Activated T-cell treated with anti-CD3 and anti-CD28 coated beads for 48 hours (primary cell): ENCODE results near the gene ADAM15.
A peak's percentile ranks its signal among the peaks of the same experiment; 100 is the strongest.

ENCODE experiments used
- DNase-seq: peaks from one replicate; pipeline ENCODE4 v3.0.0-alpha.2; 2020; ENCODE audit warnings: low read depth

ADAM15 gene

GRCh38 chr1:155011437-155012025 lies 39.6 kb upstream of the ADAM15 start:
- no peak for DNase-seq

- no peak for DNase-seq
Observed at GRCh38 chr1:155012026-155012546, 39.0 kb upstream of the ADAM15 start.

DNA sequence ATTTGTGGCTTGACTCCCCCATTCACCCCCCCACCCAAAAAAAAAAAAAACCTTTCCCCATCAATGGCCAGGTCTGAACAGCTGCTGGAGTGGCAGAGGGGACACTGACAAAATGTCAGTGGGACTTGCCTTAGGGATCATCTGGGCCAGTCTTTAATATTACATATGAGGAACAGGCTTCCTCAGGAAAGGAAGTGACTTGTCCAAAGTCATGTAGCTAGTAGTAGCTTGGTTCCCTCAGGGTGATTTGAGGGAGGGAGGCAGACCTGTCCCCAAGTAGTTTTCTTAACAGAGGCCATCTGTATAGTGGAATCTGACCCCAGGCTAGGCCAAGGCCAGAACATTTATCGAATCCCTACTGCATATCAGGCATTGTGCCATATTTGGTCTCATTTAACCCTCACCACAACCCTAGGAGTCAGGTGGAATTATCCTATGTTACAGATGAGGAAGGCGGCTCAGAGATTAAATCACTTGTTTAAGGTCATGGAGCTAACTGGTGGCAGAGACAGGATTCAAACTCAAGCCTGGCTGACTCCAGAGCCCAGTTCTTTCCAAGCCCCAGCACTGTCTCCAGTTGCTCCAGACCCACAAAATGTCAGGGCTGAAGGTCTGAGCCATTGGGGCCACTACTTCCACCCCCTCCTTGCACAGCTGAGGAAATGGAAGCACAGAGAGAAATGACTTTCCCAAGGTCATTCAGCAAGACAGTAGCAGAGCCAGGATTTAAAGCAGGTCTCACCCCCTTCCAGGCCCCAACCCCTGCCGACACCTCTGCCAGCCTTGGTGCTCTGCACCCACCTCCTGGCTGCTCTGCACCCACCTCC lies 38.1 kb upstream of the ADAM15 start:
- no peak for DNase-seq

- no peak for DNase-seq
Observed at GRCh38 chr1:155013632-155014031, 37.5 kb upstream of the ADAM15 start.

GRCh38 chr1:155014709-155015508 lies 36.2 kb upstream of the ADAM15 start:
- DNase-seq: no peak

- DNase-seq: no peak
Observed at GRCh38 chr1:155015527-155016230, 35.4 kb upstream of the ADAM15 start.

DNA sequence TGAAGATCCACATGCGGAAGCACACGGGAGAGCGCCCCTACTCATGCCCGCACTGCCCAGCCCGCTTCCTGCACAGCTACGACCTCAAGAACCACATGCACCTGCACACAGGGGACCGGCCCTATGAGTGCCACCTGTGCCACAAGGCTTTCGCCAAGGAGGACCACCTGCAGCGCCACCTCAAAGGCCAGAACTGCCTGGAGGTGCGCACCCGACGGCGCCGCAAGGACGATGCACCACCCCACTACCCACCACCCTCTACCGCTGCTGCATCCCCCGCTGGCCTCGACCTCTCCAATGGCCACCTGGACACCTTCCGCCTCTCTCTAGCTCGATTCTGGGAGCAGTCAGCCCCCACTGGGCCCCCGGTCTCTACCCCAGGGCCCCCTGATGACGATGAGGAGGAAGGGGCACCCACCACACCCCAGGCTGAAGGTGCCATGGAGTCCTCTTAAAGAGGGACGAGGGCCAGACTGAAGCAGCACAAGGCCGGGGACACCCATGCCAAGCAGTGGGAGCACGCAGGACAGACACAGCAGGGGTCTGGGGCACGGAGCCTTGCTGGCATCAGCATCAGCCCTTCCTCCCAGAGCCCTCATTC lies 34.8 kb upstream of the ADAM15 start:
- no peak for DNase-seq

DNA sequence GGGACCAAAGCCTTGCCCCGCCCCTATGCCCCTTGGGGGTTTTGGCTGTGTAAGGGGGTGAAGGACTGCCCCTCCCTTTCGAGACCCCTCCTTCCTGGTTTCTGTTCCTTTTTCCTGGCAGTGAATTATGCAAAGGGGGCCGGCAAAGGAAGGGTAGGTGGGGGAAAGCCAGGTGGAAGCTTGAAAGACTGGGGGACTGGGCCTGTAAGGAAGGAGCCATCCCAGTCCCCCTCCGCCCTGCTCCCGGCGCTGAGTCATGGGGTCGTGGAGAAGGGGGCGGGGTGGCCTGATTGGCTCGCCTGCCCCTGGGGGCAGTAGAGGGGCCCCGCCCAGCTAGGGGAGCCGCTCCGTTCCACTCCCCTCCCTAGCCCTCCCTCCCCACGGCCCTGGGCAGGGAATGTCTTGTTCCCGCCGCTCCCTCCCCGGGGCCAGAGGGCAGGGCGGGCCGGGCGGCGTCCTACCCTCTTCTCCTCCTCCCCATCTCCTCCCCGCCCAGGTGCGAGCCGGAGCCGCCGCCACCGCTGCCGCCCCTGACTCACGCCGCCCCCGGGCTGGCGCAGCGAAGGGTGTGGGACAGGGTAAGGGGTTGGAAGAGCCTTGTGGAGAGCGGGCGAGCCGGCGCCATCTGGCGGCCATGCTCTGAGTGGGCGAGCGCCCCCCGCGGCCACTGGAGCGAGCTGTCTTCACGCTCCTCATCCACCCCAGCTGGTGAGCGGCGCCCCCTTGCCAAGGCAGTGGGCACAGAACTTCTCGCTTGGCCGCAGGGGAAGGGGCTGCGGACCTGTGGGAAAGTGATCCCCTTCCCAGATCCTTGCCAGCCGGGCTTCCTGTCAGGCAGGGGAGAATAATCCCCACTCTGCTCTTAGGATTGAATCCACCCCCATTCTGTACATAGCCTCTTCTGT lies 33.8 kb upstream of the ADAM15 start:
- DNase-seq: peak; percentile 95

GRCh38 chr1:155017946-155018316 lies 33.2 kb upstream of the ADAM15 start:
- no peak for DNase-seq

- no peak for DNase-seq
Observed at GRCh38 chr1:155018617-155019348, 32.3 kb upstream of the ADAM15 start.

DNA sequence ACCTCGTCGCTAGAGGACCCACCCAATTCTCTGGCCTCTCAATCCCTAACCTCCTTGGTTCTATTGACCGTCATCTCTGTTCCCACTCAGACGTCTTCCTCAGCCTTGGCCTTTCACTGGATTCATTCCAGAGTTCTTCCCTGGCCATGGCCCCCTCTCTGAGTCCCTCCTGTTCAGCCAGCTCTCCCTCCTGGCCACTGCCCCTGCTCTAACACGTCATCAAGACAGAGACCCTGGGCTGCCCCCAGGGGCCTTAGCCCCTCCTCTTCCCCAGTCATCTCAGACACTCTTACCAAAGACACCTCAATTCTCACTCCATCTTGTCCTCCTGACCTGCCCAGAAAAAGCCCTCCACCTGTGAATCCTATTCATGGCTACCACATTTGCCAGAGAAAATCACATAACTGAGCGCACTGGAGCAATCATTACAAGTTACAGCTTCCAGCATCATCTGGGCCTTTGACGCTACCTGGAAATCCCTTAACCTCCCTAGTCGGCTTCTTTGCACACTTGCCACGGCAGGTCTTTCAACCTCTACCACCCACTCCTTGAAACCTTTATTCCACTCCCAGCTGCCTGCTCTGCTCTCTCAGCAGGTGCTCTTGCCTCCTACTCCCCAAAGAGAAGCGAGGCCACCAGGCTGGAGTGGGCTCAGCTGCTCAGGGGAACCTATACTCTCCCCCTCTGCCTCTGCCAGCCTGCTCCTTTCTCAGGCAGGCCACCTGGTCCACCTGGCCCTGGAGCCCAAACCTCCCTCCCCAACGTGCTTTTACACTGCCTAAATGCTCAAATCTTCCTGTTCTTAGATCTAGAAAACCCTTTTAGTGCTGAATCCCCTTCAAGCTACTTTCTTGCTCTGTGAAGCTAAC lies 31.5 kb upstream of the ADAM15 start:
- DNase-seq: no peak

DNA sequence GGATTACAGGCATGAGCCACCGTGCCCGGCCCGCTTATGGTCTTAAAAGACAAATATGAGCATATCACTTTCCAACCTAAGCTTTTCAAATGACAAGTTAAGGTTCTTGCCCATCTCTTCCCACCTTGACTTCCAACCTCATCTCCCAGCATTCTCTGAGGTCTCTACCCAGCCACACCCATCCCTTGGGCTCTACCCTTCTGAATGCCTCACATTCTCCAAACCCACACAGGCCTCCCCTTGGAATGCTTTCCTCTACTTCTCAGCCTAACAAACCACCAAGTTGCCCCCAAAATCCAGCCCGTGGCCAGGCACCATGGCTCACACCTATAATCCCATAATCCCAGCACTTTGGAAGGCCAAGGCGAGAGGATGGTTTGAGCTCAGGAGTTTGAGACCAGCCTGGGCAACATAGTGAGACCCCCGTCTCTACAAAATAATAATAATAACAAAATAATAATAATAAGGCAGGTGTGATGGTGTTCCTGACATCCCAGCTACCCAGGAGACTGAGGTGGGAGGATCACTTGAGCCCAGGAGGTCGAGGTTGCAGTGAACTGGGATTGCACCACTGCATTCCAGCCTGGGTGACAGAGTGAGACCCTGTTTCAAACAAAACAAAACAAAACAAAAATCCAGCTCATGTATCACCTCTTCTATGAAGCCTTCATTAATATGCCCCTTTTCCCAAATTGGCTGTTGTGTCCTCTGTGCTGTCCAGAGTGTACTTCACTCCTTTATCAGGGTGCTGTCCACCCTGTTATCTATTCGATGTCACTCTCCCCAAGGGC lies 28.8 kb upstream of the ADAM15 start:
- DNase-seq: no peak

DNA sequence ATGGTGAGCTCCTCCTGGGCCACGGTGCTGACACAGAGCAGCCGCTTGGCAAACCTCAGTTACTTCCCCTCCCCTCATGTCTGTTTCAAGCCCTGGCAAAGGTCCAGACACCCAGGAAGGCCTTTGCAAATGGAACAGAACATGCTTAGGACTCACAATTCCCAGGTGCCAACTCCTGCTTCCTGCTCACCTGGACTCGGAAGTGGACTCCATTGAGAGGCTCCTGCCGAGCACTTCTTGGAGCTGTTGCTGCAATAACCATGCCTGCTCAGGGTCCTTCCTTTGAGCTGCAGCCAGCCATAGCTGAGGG lies 28.2 kb upstream of the ADAM15 start:
- no peak for DNase-seq

GRCh38 chr1:155023627-155024026 lies 27.5 kb upstream of the ADAM15 start:
- no peak for DNase-seq

DNA sequence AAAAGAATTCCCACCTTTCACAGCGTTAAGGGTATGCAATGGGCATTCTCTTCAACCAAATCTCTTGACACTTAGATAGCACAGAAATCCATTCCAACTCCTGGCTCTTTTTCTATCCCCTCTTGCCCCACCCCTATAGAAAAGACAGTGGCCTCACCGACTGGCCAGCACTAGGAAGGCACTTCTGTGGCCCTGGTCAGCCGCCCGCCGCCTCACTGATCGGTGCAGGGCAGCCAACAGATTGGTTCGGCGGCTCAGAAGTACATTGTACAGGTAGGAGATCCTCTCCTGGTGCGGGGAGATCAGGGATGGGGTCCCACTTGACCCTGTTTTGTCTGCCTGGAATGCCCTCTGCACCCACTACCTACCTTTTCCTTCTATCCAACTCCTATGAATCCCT lies 26.8 kb upstream of the ADAM15 start:
- no peak for DNase-seq

DNA sequence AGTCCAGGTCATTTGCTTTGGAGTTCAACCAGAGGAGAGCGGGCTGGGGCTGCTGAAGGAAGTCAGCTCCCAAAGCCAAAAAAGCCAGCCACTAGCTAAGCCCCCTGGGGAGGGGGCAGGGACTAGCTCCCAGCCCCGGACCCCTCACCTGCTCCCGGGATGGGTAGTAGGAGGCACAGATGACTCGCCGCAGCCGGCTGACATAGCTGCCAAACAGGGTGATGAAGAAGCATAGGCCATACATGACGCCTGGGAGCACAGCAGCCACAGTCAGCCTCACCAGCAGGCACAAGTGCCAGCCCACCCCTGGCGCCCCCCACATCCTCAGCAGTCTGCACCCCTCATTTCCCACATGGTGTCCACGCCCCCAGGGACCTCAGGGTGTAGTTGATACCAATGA lies 25.0 kb upstream of the ADAM15 start:
- no peak for DNase-seq

DNA sequence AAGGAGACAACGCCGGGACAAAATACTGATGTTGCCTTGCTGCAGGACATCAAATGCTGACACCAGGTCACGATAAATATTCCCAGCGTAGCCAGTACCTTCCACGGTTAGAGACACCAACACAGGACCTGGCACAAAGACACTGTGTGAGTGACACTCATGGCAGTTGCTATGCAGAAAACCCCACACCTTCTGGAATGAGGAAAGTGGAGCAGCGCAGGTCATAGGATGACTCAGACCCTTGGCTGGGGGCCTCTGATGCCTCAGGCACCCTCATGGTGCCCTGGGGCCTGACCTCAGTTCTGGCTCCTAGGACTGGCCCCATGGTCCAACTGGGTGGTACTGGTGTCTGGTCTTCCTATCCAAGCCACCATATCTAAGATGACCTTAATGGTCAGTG lies 24.5 kb upstream of the ADAM15 start:
- no peak for DNase-seq

DNA sequence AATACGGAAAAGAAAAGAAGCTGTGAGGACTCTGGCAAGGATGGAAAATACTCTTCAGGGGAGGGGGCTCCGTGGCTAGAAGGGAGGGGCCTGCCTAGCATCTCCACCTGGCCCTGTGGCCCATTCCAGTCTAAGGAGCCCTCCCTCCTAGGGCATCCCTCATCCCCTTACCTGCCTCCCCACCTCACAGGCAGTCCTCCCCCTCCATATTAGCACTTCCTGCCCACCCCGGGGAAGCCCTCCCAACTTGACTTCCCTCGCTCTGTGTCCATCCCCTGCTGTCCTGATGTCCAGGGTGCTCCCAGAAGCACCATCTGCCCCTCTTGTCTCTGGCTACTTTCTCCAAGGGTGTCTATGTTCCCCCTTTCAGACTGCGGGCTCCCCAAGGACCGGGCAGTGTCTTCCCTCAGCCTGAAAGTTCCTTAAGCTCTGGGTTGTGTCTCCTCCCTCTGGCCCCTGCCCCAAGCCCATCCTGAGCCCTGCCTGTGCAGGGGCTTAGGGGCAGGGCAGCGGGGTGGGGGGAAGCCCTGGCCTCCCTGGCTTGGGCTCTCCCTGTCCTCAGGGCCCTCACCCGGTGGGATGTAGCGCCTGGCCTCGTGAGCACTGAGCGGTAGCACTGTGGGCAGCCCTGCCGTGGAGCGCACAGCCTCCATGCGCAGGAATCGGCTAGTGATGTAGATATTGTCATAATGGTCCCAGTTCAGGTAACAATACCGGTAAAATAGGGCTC lies 21.4 kb upstream of the ADAM15 start:
- DNase-seq: no peak
